ENCODE results near the gene S100A4. TPM values are rescaled to one million over a fixed set of nuclear protein-coding genes. Genes with fewer than 3 reads are reported as not detected.
"Not testable (repeated sequence)": the region's sequence is repeated elsewhere in the genome, so short reads cannot be mapped to it uniquely, and the experiment has no call there.

S100A4 gene
- total RNA-seq, 2 donors from 2014 or later = 206 to 332 TPM

DNA sequence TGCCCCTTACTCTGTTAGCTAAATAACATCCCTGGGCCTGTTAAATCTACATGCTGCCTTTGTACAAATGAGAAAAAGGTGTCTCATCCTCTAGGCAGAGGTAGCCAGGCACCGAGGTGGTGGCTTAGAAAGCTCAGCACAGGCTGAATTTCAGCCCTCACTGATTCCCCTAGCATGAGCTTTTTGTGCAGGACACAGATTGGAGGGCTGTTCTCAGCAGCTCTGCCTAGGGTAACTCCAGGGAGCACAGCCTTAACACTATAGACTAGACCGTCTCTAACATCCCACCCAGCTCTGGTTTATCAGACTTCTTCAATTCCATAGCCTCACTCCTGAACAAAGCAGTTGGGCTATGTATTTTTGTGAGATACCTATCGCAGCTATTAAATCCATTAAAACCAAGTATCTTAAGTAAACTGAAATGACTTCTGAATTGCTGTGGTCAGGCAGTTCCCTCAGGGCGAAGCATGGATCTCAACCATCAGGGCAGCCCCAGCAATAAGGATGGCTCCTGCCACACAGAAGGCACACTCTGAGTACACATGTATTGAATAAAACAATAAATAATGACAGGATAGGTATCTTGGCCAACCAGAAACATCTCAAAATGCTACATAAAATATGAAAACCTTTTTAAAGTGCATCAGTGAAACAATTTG, 24.7 kb downstream of the S100A4 start:
- ATAC-seq = no peak
- intact Hi-C loops (cut with DNase I) = no loop called here
- no peak for DNase-seq

DNA sequence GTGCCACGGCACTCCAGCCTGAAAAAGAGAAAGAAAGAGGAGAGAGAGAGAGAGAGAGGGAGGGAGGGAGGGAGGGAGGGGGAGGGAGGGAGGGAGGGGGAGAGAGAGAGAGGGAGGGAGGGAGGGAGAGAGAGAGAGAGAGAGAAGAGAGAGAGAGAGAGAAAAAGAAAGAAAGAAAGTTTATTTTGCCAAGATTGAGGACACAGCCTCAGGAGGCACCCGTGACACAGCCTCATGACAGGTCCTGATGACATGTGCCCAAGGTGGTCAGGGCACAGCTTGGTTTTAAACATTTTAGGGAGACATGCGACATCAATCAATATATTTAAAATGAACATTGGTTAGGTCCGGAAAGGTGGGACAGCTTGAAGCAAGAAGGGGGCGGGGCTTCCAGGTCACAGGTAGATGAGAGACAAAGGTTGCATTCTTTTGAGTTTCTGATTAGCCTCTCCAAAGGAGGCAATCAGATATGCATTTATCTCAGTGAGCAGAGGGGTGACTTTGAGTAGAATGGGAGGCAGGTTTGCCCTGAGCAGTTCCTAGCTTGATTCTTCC, 25.4 kb downstream of the S100A4 start:
- DNase-seq; intact Hi-C loops (cut with DNase I); ATAC-seq: not testable (repeated sequence)

DNA sequence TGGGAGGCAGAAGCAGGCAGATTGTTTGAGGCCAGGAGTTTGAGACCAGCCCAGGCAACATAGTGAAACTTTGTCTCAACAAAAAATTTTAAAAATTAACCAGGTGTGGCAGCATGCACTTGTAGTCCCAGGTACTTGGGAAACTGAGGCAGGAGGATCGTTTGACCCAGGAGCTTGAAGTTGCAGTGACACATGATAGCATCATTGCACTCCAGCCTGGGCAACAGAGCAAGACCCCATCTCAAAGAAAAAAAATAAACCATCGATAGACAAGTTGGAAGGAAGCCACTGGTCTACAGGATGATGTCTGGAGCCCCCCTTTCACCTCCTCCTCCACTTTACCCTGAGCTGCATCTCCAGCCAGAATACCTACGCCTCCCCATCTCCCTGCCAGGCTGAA, 26.4 kb downstream of the S100A4 start:
- intact Hi-C loops (cut with DNase I) = loop anchor here in 1 of 2 donors (10.0 kb wide), 1 partner anchor 256 kb away; the partner anchor contains the start of gene SLC27A3
- no peak for DNase-seq
- no peak for ATAC-seq

DNA sequence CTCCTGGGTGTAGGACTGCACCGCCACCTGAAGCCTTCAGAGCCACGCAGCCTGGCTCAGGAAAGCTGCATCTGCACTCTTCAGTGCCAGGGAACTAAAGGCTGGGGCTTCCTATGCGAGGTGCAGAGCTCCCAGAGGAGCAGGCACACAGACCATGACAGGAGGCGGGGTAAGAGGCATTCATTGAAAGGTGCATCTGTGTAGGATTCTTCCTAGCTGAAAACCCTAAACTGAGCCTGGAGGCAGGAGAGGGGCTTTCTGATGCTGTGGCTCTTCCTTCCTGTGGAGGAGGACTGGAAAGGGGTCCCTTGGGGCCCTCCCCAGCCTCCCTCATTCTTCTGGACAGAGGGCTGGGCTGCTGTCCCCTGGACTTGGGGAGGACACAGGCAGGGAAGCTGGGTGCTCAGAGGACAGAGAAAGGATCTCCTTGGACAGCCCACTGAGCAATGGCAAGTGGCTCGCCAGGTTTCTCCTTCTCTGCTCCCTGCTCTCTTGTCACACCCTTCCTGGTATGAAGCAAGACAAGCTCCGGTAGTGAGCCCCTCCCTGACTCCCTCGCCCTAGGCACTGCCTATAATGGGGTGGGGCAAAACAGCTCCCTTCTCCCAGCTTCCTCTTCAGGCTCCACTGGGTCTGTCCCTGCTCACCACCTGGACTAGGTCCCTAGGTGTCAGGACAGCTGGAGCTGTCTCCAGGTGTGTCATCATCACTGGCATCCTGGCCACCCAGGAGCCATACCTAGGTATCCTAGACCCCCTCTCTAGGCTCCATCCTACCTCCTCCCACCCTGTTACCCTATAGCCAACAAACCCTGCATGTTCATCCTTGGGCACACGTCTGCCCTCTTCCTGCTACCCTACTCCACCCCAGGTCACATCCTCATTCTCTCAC, 29.9 kb downstream of the S100A4 start:
- ATAC-seq = peak in 1 of 2 donors; percentile 68
- intact Hi-C loops (cut with DNase I) = loop anchor here in 1 of 2 donors (10.0 kb wide), 1 partner anchor 259 kb away; the partner anchor contains the start of gene SLC27A3
- DNase-seq = peak; percentile 42

DNA sequence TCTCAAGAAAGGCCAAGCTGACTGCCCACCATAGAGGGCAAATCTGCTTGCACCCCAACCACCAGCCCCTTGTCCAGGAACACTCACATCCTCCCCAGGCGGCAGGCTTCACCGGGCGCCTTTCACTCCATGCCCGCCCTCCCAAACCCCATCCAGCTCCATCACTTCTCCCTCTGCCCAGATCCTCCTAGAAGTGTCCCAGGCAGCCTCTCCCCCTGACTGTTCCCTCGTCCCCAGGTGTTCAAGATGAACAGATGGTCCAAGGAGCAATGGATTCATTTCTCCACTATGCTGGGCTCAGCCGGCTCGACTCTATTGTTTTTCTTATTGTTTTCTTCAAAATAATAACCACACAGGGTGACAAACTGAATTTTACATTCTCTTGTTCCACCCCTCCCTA, 31.9 kb downstream of the S100A4 start:
- no peak for ATAC-seq
- no peak for DNase-seq
- intact Hi-C loops (cut with DNase I) = loop anchor here in 1 of 2 donors (10.0 kb wide), 1 partner anchor 261 kb away; the partner anchor contains the start of gene SLC27A3

DNA sequence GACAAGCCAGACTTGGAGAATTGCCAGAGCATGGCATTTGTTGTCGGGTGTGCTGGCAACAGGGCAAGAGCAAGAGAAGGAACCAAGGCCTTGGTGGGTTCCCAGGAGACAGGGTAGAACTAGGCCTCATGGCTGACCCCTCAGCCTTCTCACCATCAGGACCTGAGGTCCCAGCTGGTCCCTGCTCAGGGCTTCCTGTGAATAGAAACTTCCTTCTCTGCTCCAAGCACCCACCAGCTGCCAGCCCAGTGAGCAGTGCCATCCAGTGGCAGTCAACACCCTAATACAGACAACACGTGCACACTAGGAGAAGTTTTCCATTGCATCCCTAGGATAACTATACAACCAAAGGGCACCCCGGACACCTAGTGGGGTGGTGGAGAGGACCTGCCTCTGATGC, 32.6 kb downstream of the S100A4 start:
- ATAC-seq = no peak
- no peak for DNase-seq
- intact Hi-C loops (cut with DNase I) = loop anchor here in 1 of 2 donors (10.0 kb wide), 1 partner anchor 262 kb away; the partner anchor contains the start of gene SLC27A3

DNA sequence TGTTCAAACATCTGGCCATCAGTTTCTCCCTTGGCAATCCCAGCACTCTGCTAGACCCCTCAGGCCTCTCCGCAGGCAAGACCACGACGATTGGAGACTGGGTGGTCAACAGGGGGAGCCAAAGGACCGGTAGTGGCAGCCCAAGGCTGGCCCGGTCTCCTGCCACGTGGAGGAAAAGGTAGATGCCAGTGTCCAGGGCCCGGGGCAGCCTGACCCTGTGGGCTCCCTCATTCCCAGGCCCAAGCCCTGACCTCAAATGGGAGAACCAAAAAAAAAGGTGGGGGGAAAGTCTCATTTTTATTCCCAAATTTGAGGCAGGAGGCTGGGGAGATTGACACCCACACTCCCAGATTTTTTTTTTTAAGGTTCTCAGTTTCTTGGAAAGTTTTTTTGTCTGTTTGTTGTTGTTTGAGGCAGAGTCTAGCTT, 34.6 kb downstream of the S100A4 start:
- DNase-seq (peak; percentile 88), ATAC-seq (peak; percentile 60 to 75)
- intact Hi-C loops (cut with DNase I) = loop anchor here (1.0 to 10.0 kb wide), 3 partner anchors 57 to 264 kb away; partner anchors contain the start of gene SLC27A3 (in 1 of the 2)

DNA sequence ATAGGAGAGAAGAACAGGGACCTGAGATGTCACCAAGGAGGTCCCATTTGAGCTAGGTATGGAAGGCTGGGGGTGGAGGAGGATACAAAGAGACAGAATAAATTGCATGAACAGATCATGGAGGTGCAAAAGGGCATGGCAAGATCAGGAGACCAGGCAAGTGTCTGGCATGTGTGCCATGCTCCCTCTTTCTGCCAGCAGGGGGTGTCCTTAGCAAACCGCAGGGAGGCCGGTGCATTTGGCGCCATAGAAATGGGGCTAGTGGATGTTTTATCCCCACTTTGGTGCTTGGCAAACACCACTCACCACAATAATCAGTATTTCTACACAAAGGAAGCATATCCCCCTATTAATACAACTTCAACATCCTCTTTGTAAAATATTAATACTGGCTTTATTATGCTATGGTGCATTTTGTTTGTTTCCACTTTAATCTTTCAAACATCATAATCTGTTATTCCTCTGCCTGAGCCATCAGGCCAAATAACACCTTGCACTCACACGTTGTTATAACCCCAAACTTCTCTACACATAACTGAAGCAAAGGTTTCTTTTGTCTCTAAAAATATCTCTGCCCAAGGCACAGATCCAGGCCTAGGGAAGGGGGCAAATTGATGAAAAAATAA, 35.8 kb downstream of the S100A4 start:
- DNase-seq (peak; percentile 49), ATAC-seq (no peak)
- intact Hi-C loops (cut with DNase I) = loop anchor here (2.0 to 10.0 kb wide), 3 partner anchors 59 to 392 kb away; partner anchors contain the start of gene SLC27A3 (in 1 of the 2)

DNA sequence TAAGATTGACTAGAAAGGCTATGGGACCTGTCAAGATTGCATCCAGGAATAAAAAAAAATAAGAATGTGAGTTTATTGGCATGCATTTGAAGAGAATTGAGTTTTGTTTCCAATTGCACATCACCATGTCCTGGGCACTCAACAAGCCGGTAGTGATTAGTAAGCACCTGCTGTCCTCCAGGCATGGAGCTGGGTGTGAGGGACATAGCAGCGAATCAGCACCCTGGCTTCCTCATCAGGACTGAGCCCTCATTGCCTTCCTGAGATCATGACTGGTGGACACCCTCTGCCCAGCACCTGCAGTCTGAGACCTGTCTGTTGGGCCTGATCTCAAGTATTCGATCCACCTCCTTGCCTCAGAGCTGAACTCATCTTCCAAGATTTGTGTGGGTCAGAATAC, 36.6 kb downstream of the S100A4 start:
- DNase-seq (no peak), ATAC-seq (no peak)
- intact Hi-C loops (cut with DNase I) = loop anchor here in 1 of 2 donors (5.0 kb wide), 1 partner anchor 393 kb away; no protein-coding TSS in a partner anchor

DNA sequence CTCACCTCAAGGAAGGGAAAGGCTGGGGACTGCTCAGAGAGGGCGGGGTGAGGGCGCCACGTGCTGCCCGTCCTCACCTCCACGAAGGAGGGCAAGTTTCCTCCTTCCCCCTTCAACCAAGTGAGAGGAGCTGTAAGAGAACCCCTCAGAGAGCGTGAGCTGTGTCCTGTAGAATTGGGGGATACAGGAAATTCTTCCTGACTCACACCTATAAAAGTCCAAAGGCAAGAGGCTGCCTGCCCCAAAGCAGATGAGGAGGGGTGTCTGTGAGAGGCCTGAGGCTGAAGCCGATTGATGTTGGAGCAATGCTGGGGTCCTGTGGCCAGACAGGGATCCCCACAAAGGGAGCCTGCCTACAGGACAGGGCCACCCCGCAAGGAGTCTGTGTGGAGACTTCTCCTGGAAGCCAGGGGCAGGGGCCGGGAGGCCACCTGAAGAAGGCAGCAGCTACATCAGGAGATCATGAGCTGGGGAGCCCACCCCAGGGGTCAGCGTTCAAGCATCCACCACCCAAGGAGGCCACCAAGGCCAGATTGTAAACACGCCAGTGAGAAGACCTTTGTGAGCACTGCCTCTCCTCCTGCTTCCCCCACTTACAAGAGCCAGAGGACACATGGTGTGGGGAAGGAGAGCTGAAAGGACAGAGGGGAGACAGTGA, 37.6 kb downstream of the S100A4 start:
- intact Hi-C loops (cut with DNase I) = loop anchor here in 1 of 2 donors (5.0 kb wide), 1 partner anchor 394 kb away; no protein-coding TSS in a partner anchor
- ATAC-seq (no peak), DNase-seq (no peak)

DNA sequence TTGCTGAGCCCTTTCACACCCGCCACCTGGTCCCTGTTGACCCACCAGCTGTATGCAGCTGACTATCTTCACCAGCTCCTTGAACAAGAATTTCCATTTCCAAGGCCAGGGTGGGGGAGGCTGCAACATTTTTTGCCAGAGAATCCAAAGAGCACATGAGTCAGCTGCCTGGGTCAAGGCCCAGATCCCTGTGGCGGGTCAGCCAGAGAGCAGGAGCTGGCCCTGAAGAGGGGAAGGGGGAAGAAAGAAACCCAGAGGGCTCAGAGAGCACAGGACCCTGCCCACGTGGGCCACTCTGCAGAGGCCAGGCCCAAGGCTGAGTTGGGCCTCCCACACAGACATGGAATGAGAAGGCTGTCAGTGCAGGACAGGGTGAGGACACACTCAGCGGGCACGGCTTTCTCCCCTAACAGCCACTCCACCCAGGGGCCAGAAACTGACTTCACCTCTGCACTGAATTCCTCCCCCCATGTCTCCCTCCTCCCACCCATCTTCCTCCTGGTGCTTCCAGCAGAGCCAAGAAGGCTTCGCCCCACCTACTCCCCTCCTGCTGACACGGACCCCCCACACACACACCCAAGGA, 38.7 kb downstream of the S100A4 start:
- ATAC-seq (peak; percentile 87), DNase-seq (peak; percentile 86)
- intact Hi-C loops (cut with DNase I) = loop anchor here in 1 of 2 donors (5.0 kb wide), 1 partner anchor 395 kb away; no protein-coding TSS in a partner anchor

DNA sequence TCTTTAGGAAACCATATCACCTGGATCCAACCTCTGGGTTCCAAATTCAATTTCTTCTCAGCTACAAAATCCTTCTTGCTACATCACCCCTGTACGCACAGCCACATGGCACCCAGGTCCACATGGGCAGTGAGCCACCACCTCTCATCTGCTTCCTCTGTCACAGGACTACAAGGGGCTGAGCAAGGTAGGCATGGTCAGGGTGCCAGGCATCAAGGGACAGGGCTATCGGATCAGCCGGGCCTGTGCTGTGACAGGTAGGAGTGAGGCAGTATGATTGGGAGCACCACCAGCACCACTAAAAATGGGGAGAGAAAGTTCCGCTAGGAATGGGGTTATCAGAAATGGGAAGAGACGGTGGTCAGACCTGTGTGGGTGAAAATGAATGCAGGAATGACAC, 39.2 kb downstream of the S100A4 start:
- peak; percentile 41 for DNase-seq
- intact Hi-C loops (cut with DNase I) = loop anchor here in 1 of 2 donors (5.0 kb wide), 1 partner anchor 396 kb away; no protein-coding TSS in a partner anchor
- peak in 1 of 2 donors; percentile 7 for ATAC-seq

DNA sequence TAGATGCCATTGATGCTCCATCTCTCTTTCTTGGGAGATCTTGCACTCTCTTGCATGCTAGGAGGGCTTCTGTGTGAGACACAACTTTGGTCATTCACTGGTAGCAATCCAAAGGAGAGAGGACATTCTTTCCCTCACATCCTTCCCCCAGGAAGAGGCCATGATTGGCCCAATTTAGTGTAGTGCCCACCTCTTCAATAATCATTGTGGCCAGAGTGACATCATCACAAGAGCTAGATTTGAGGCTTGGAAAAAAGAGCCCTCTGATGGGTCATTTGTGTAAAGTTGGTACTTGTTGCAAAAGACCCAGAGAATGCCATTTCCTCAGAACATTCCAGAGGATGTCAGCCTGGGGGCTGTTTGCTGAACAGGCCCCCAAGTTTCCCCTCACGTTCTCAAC, 40.0 kb downstream of the S100A4 start:
- ATAC-seq (no peak), DNase-seq (no peak)
- intact Hi-C loops (cut with DNase I) = loop anchor here in 1 of 2 donors (5.0 kb wide), 1 partner anchor 397 kb away; no protein-coding TSS in a partner anchor

DNA sequence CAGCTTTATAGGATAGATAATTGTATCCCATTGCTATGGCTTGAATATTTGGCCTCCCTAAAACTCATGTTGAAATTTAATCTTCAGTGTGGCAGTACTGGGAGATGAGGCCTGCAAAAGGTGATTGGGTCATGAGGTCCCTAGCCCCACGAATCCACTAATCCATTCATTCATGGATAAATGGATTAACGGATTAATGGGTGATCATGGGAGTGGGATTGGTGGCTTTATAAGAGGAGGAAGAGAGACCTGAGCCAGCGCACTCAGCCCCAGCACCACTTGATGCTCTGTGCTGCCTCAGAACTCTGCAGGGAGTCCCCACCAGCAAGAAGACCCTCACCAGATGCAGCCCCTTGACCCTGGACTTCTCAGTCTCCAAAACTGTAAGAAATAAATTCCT, 41.8 kb downstream of the S100A4 start:
- ATAC-seq (no peak), DNase-seq (no peak)
- intact Hi-C loops (cut with DNase I) = no loop called here

DNA sequence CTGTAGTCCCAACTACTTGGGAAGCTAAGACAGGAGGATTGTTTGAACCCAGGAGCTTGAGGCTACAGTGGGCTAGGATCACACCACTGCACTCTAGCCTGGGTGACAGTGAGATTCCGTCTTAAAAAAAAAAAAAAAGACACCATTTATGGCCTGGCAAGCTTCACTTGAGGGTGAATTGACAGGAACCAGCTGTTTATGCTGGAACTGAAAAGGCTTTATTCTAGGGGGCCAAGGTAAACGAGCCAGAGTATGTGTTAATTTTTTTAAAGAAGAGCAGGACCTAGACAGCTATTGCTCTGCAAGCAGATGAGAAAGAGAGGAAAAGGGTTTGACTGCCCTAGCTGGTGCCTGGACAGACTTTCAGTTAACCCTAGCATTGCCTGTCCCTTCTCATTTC, 46.9 kb downstream of the S100A4 start:
- ATAC-seq (no peak), DNase-seq (no peak)
- intact Hi-C loops (cut with DNase I) = no loop called here

DNA sequence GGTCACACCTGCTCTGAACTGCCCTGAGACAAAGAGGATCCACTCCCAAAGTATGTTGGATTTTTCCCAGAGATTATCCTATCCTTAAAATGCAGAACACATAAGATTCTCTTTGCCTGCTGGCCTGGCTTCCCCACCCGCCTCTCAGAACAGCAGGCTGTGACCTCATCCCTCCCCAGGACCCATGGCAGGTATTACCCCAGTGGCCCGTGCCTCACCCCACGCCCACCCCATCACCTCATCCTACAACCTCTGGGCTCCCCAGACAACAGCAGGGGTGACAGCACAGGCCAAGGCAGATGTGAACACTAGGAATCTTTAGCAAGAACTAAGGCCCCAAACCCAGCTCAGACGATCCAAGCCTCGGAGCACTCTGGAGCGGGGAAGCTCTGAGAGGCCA, 50.1 kb downstream of the S100A4 start:
- DNase-seq (no peak), ATAC-seq (no peak)
- intact Hi-C loops (cut with DNase I) = no loop called here

DNA sequence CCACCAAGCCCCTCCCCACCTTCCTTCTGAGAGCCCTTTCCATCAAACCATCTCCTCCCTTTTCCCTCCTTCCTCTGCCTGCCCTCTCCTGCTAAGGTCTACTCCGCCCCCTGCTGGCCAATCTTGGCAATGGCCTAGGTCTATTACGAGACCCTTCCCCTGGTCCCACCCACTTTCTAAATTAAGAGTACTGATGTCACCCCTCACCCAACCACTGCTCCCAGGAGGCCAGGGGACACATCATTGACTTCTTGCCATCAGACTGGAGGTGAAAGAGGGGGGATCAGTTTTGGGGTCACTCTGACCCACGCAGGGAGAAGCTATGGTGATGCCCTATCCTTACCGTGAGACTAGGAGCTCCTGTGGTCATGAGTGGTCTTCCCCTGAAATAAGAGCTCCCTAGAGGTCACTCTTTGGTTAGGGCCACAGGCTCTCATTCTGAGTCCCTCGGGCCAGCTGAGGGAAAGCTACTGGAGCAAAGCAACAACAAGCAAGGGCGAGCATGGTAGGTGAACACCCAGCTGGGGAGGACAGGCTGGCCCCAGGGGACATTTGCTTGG, 50.5 kb downstream of the S100A4 start:
- intact Hi-C loops (cut with DNase I) = loop anchor here (1.0 to 5.0 kb wide), 2 partner anchors 143 kb away; no protein-coding TSS in a partner anchor
- ATAC-seq (peak; percentile 53 to 79), DNase-seq (peak; percentile 77)
